ENCODE measurements around the gene ST3GAL3. TPM values are rescaled to one million over a fixed set of nuclear protein-coding genes. Genes with fewer than 3 reads are reported as not detected.

The ST3GAL3 gene
- total RNA-seq, 6 experiments from 2014 or later = 6.4 to 14.2 (median 12.0) TPM

DNA sequence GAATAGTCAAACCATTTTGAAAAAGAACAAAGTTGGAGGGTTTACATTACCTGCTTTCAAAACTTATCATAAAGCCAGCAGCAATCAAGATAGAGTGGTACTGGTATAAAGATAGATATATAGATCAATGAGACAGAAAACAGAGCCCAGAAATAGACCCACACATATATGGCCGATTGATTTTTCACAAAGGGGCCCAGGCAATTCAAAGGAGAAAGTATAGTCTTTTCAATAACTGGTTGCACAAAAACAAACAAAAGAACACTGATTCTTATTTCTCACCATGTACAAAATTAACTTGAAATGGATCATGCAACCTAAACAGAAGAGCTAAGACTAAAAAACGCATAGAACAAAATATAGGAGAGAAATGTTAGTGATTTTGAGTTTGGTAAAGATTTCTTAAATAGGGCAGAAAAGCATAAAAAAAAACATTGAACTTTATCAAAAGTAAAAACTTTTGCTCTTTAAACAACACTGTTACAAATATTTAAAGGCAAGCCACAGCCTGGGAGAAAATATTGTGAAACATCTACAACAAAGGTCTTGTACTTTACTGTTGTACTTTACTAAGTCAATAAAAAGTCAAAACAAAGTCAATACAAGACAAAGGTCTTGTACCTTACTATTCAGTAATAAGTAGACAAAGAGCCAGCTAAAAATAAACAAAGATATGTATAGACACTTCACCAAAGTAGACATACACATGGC, 50.2 kb downstream of the ST3GAL3 start:
- ATAC-seq (peak; percentile 84 to 93 (median 86)), DNase-seq (no peak)
- Histone ChIP-seq H3K4me3 (no peak overlapping the region), H3K27ac (peak overlapping the region in 1 of 3 donors; percentile 65), H3K27me3 (no peaks in the 10 kb centered on the region), H3K4me1 (peaks cover 0 to 20% (median 2%) of the 10 kb centered on the region in 4 donors), H3K36me3 (no peaks in the 10 kb centered on the region), H3K9me3 (no peaks in the 10 kb centered on the region)
- intact Hi-C loops (cut with DNase I) = no loop called here
- TF ChIP-seq POLR2A (IDR thresholded peaks at IDR 0.05) (no peak), CTCF (IDR thresholded peaks at IDR 0.05) (no peak)
- WGBS (ENCODE audit: insufficient coverage, low coverage, low lambda C conversion rate, missing lambda C conversion rate) = 24% methylated on average over 2 of the region's 2 CpGs

DNA sequence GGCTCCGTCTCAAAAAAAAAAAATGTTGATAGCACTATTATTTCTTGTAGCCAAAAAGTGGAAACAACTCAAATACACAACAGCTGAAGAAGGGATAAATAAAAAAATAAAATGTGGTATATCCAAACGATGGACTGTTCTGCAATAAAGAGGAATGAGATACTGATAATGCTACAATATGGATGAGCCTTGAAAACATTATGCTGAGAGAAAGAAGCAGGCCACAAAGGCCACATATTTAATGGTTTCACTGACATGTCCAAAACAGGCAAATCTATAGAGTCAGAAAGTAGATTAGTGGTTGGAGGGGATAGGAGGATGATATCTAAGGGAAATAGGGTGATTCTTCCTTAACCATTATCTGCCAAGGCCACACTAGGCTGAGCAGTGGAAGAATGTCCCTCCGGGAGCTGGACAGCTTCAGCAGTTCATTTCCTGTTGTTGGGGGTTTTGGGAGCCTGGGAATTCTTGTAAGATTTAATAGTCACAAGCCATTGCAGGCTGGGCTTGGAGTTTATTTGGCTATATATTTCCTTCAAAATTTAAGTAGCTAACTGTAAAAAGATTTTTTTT, 53.5 kb downstream of the ST3GAL3 start:
- no peaks in the 10 kb centered on the region for H3K9me3 ChIP-seq
- H3K27me3 ChIP-seq = no peaks in the 10 kb centered on the region
- intact Hi-C loops (cut with DNase I) = loop anchor here (5.0 to 10.0 kb wide), 3 partner anchors 171 to 281 kb away; partner anchors contain the start of gene ARTN (in 2 of the 2)
- no peak overlapping the region for H3K27ac ChIP-seq
- 61% methylated on average over 3 of the region's 3 CpGs for WGBS (ENCODE audit: insufficient coverage, low coverage, low lambda C conversion rate, missing lambda C conversion rate)
- no peak for TF ChIP-seq CTCF (IDR thresholded peaks at IDR 0.05)
- no peak overlapping the region for H3K4me3 ChIP-seq
- peaks cover 0 to 28% (median 2%) of the 10 kb centered on the region in 4 donors for H3K4me1 ChIP-seq
- peak in 3 of 4 donors; percentile 11 to 42 (median 18) for ATAC-seq
- DNase-seq = no peak
- H3K36me3 ChIP-seq = no peaks in the 10 kb centered on the region

GRCh38 chr1:43763497-43763973, 56.2 kb downstream of the ST3GAL3 start:
- H3K27ac ChIP-seq = no peak overlapping the region
- H3K4me1 ChIP-seq = peaks cover 0 to 9% (median 0%) of the 10 kb centered on the region in 4 donors
- 0% methylated on average over 4 of the region's 4 CpGs for WGBS (ENCODE audit: insufficient coverage, low coverage, low lambda C conversion rate, missing lambda C conversion rate)
- peak; percentile 78 to 93 (median 86) for TF ChIP-seq CTCF (IDR thresholded peaks at IDR 0.05)
- TF ChIP-seq POLR2A (IDR thresholded peaks at IDR 0.05) = no peak
- no peaks in the 10 kb centered on the region for H3K36me3 ChIP-seq
- no peaks in the 10 kb centered on the region for H3K9me3 ChIP-seq
- no peak overlapping the region for H3K4me3 ChIP-seq
- intact Hi-C loops (cut with DNase I) = loop anchor here (5.0 to 10.0 kb wide), 3 partner anchors 169 to 279 kb away; partner anchors contain the start of gene ARTN (in 2 of the 2)
- peak in 1 of 3 donors; percentile 71 for DNase-seq
- H3K27me3 ChIP-seq = no peaks in the 10 kb centered on the region
- ATAC-seq = peak; percentile 96 to 97 (median 96)

DNA sequence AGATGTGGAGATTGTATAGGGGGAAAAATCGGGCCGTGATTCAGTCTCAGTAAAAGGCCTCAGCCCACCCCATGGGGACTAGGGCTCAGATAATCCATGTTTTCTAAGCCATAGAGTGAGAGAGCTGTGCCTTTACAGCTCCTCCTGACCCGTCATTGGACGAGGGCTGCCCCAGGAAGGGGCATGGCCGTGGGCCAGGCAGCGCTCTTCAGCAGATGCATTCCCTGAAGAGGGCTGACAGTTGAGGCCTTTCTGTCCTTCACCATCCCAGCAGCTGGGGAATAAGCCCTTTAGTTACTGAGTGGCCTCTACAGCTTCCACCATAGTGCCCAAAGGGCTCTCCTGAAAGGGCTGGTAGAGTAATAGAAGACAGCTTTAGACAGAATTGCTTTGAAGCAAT, 57.2 kb downstream of the ST3GAL3 start:
- 100% methylated on average over 2 of the region's 6 CpGs for WGBS (ENCODE audit: insufficient coverage, low coverage, low lambda C conversion rate, missing lambda C conversion rate)
- Histone ChIP-seq H3K27me3 (no peaks in the 10 kb centered on the region), H3K4me3 (no peak overlapping the region), H3K4me1 (peaks cover 0 to 7% (median 0%) of the 10 kb centered on the region in 4 donors), H3K36me3 (no peaks in the 10 kb centered on the region), H3K27ac (no peak overlapping the region), H3K9me3 (no peaks in the 10 kb centered on the region)
- TF ChIP-seq CTCF (IDR thresholded peaks at IDR 0.05) (no peak), POLR2A (IDR thresholded peaks at IDR 0.05) (no peak)
- no peak for DNase-seq
- ATAC-seq = no peak
- intact Hi-C loops (cut with DNase I) = loop anchor here (5.0 to 10.0 kb wide), 3 partner anchors 168 to 278 kb away; partner anchors contain the start of gene ARTN (in 2 of the 2)

Data from right lobe of liver (tissue), 6 donors.